Calu3 (cell line): ENCODE data around the gene CDKL4. TPM values are rescaled to one million over a fixed set of nuclear protein-coding genes. Genes with fewer than 3 reads are reported as not detected.

ENCODE experiments used
- BruUV-seq: library from RNA; stranded (reverse); fragments of 400-500 nt; replicated peaks from 2 replicates; lab custom pipeline; 2021; lab: Mats Ljungman, UMichigan
- CTCF ChIA-PET: fragments of 300-600 bp; sonication (Branson Sonifier 250); formaldehyde crosslinking; loops from one replicate; lab custom pipeline; 2022; ENCODE audit warnings: antibody characterized with exemption; lab: Charles Lee
- DNase-seq: peaks from one replicate; pipeline ENCODE4 v3.0.0; 2022
- H3K27ac Mint-ChIP-seq: one replicate; pipeline ENCODE4 v1.8.0; 2022; ENCODE audit warnings: mixed read lengths; ENCODE audit not compliant: unreplicated experiment
- H3K27me3 Mint-ChIP-seq: one replicate; pipeline ENCODE4 v1.8.0; 2022; ENCODE audit warnings: mixed read lengths; ENCODE audit not compliant: unreplicated experiment
- H3K36me3 Mint-ChIP-seq: one replicate; pipeline ENCODE4 v1.8.0; 2022; ENCODE audit warnings: mild to moderate bottlenecking, moderate library complexity, mixed read lengths; ENCODE audit not compliant: insufficient read depth, unreplicated experiment
- H3K4me1 Mint-ChIP-seq: one replicate; pipeline ENCODE4 v1.8.0; 2022; ENCODE audit warnings: mild to moderate bottlenecking, low read depth, mixed read lengths; ENCODE audit not compliant: unreplicated experiment
- H3K4me3 Mint-ChIP-seq: one replicate; pipeline ENCODE4 v1.8.0; 2022; ENCODE audit warnings: mild to moderate bottlenecking, low read depth, moderate library complexity, mixed read lengths; ENCODE audit not compliant: unreplicated experiment
- H3K9me3 Mint-ChIP-seq: one replicate; pipeline ENCODE4 v1.8.0; 2022; ENCODE audit warnings: low read depth, mixed read lengths; ENCODE audit not compliant: unreplicated experiment
- intact Hi-C: fragments of 100-400 bp; cut with micrococcal nuclease; formaldehyde crosslinking; loops from one replicate; pipeline ENCODE4 v1.10.0; 2022; ENCODE audit not compliant: unreplicated experiment
- total RNA-seq: library from RNA; stranded (reverse); gene quantifications from 2 replicates; pipeline ENCODE4 v1.2.3, GENCODE V29; 2022
- TF ChIP-seq, protein P1 (sequence below): fragments of 200-600 bp; IDR thresholded peaks from one replicate; pipeline ENCODE4 v1.8.0; 2022; ENCODE audit warnings: antibody characterized with exemption; ENCODE audit not compliant: unreplicated experiment

Gene CDKL4
- total RNA-seq, 1 experiment from 2014 or later, result 0.83 TPM

DNA sequence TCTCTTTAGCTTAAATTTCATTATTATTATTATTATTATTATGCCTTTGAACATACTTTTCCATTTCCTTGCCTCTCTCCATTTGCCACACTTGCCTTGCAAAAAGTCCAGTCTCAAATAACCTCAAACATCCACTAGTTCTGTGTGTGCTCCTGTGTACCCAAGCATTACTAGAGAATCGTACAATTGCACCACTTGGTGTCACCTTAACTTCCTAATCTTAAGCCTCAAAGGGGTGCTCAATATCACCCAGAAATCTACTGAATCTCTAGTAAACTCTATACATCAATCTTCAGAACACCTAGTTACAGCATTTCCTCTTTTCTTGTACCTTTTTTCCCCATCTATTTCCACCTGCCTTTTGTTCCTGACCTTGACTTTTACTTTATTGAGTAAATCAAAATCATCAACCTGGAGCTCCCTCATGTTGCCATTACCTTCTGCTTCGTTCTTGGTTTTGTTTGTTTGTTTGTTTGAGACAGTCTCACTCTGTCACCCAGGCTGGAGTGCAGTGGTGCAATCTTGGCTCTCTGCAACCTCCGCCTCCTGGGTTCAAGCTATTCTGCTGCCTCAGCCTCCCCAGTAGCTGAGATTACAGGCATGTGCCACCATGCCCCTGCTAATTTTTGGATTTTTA is 110.4 kb downstream of the CDKL4 start:
- CTCF ChIA-PET, result interaction anchor here (0.5 to 1.2 kb wide), 2 partner anchors 9 to 228 kb away, joined by 3 to 5 read pairs; no protein-coding TSS in a partner anchor
- intact Hi-C loops, result no loop called here
- BruUV-seq, result no TSS peak
- H3K27ac Mint-ChIP-seq, result no peak overlapping the region
- no peak overlapping the region for H3K4me3 Mint-ChIP-seq
- TF ChIP-seq, protein P1, sequence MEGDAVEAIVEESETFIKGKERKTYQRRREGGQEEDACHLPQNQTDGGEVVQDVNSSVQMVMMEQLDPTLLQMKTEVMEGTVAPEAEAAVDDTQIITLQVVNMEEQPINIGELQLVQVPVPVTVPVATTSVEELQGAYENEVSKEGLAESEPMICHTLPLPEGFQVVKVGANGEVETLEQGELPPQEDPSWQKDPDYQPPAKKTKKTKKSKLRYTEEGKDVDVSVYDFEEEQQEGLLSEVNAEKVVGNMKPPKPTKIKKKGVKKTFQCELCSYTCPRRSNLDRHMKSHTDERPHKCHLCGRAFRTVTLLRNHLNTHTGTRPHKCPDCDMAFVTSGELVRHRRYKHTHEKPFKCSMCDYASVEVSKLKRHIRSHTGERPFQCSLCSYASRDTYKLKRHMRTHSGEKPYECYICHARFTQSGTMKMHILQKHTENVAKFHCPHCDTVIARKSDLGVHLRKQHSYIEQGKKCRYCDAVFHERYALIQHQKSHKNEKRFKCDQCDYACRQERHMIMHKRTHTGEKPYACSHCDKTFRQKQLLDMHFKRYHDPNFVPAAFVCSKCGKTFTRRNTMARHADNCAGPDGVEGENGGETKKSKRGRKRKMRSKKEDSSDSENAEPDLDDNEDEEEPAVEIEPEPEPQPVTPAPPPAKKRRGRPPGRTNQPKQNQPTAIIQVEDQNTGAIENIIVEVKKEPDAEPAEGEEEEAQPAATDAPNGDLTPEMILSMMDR, result no peak
- H3K36me3 Mint-ChIP-seq, result no peaks in the 10 kb centered on the region
- no peaks in the 10 kb centered on the region for H3K9me3 Mint-ChIP-seq
- no peaks in the 10 kb centered on the region for H3K27me3 Mint-ChIP-seq
- no peaks in the 10 kb centered on the region for H3K4me1 Mint-ChIP-seq
- no peak for DNase-seq

- BruUV-seq, result no TSS peak
- Mint-ChIP-seq H3K4me1 (peaks cover 8% of the 10 kb centered on the region), H3K9me3 (no peaks in the 10 kb centered on the region), H3K4me3 (no peak overlapping the region), H3K36me3 (peaks cover 12% of the 10 kb centered on the region), H3K27me3 (no peaks in the 10 kb centered on the region), H3K27ac (no peak overlapping the region)
- DNase-seq, result no peak
- CTCF ChIA-PET, result no interaction called here
- intact Hi-C loops, result no loop called here
- TF ChIP-seq, protein P1, result no peak
These were observed 114.8 kb downstream of the CDKL4 start for GRCh38 chr2:39128919-39129391.

GRCh38 chr2:39127973-39128372 is 115.8 kb downstream of the CDKL4 start:
- intact Hi-C loops, result no loop called here
- no peak overlapping the region for H3K4me3 Mint-ChIP-seq

More at GRCh38 chr2:39127973-39128372, 115.8 kb downstream of the CDKL4 start:
- H3K36me3 Mint-ChIP-seq, result peaks cover 17% of the 10 kb centered on the region
- CTCF ChIA-PET, result interaction anchor here (1.0 kb wide), 1 partner anchor 100 kb away, joined by 3 read pairs; no protein-coding TSS in a partner anchor
- peaks cover 13% of the 10 kb centered on the region for H3K4me1 Mint-ChIP-seq
- TF ChIP-seq, protein P1, result no peak
- BruUV-seq, result no TSS peak
- no peaks in the 10 kb centered on the region for H3K9me3 Mint-ChIP-seq
- H3K27ac Mint-ChIP-seq, result no peak overlapping the region
- no peaks in the 10 kb centered on the region for H3K27me3 Mint-ChIP-seq
- no peak for DNase-seq

Other genes with a start within 250 kb of the CDKL4 start
- gene SOS1, start 122.9 kb downstream of the CDKL4 start, total RNA-seq, result 36.8 and 40.0 TPM in 2 replicates
- 30.7 and 40.4 TPM in 2 replicates for gene MAP4K3, start 193.3 kb upstream of the CDKL4 start, total RNA-seq